Measurements from ENCODE around the gene FBXL22. TPM values are rescaled to one million over a fixed set of nuclear protein-coding genes. Genes with fewer than 3 reads are reported as not detected.

Gene FBXL22
- total RNA-seq, 1 experiment from 2014 or later, result 0.71 TPM

- peak overlapping the region; percentile 9 for H3K27ac Mint-ChIP-seq (ENCODE audit: unreplicated experiment)
- BruUV-seq (replicated peaks), result no TSS peak
- no peak overlapping the region for H3K4me3 Mint-ChIP-seq (ENCODE audit: low read depth, unreplicated experiment)
- no peaks in the 10 kb centered on the region for H3K4me1 Mint-ChIP-seq (ENCODE audit: low read depth, unreplicated experiment)
- no peaks in the 10 kb centered on the region for H3K9me3 Mint-ChIP-seq (ENCODE audit: low read depth, unreplicated experiment)
- peaks cover 38% of the 10 kb centered on the region for H3K36me3 Mint-ChIP-seq (ENCODE audit: insufficient read depth, unreplicated experiment)
- intact Hi-C loops (cut with micrococcal nuclease; ENCODE audit: unreplicated experiment), result no loop called here
- no peaks in the 10 kb centered on the region for H3K27me3 Mint-ChIP-seq (ENCODE audit: unreplicated experiment)
- CTCF ChIA-PET, result no interaction called here
- DNase-seq, result no peak
- TF ChIP-seq CTCF (IDR thresholded peaks at IDR 0.05; ENCODE audit: unreplicated experiment), result no peak
These were observed 23.7 kb upstream of the FBXL22 start for GRCh38 chr15:63573533-63573932.

GRCh38 chr15:63575312-63575711, 21.9 kb upstream of the FBXL22 start:
- no peak for TF ChIP-seq CTCF (IDR thresholded peaks at IDR 0.05; ENCODE audit: unreplicated experiment)
- Mint-ChIP-seq H3K4me3 (ENCODE audit: low read depth, unreplicated experiment) (no peak overlapping the region), H3K9me3 (ENCODE audit: low read depth, unreplicated experiment) (no peaks in the 10 kb centered on the region), H3K36me3 (ENCODE audit: insufficient read depth, unreplicated experiment) (peaks cover 38% of the 10 kb centered on the region), H3K27ac (ENCODE audit: unreplicated experiment) (no peak overlapping the region), H3K4me1 (ENCODE audit: low read depth, unreplicated experiment) (no peaks in the 10 kb centered on the region), H3K27me3 (ENCODE audit: unreplicated experiment) (no peaks in the 10 kb centered on the region)
- no TSS peak for BruUV-seq (replicated peaks)
- CTCF ChIA-PET, result no interaction called here
- no peak for DNase-seq
- intact Hi-C loops (cut with micrococcal nuclease; ENCODE audit: unreplicated experiment), result no loop called here

- CTCF ChIA-PET, result no interaction called here
- Mint-ChIP-seq H3K9me3 (ENCODE audit: low read depth, unreplicated experiment) (no peaks in the 10 kb centered on the region), H3K4me1 (ENCODE audit: low read depth, unreplicated experiment) (no peaks in the 10 kb centered on the region), H3K36me3 (ENCODE audit: insufficient read depth, unreplicated experiment) (peaks cover 43% of the 10 kb centered on the region), H3K4me3 (ENCODE audit: low read depth, unreplicated experiment) (no peak overlapping the region), H3K27me3 (ENCODE audit: unreplicated experiment) (no peaks in the 10 kb centered on the region), H3K27ac (ENCODE audit: unreplicated experiment) (no peak overlapping the region)
- TF ChIP-seq CTCF (IDR thresholded peaks at IDR 0.05; ENCODE audit: unreplicated experiment), result no peak
- intact Hi-C loops (cut with micrococcal nuclease; ENCODE audit: unreplicated experiment), result no loop called here
- no TSS peak for BruUV-seq (replicated peaks)
- no peak for DNase-seq
These were observed 20.7 kb upstream of the FBXL22 start for GRCh38 chr15:63576441-63576840.

GRCh38 chr15:63582179-63582578, 15.0 kb upstream of the FBXL22 start:
- peak overlapping the region; percentile 8 for H3K27ac Mint-ChIP-seq (ENCODE audit: unreplicated experiment)
- peaks cover 41% of the 10 kb centered on the region for H3K36me3 Mint-ChIP-seq (ENCODE audit: insufficient read depth, unreplicated experiment)

More at GRCh38 chr15:63582179-63582578, 15.0 kb upstream of the FBXL22 start:
- CTCF ChIA-PET, result no interaction called here
- H3K9me3 Mint-ChIP-seq (ENCODE audit: low read depth, unreplicated experiment), result peaks cover 2% of the 10 kb centered on the region
- H3K27me3 Mint-ChIP-seq (ENCODE audit: unreplicated experiment), result no peaks in the 10 kb centered on the region
- BruUV-seq (replicated peaks), result no TSS peak
- TF ChIP-seq CTCF (IDR thresholded peaks at IDR 0.05; ENCODE audit: unreplicated experiment), result no peak
- DNase-seq, result no peak
- peaks cover 10% of the 10 kb centered on the region for H3K4me1 Mint-ChIP-seq (ENCODE audit: low read depth, unreplicated experiment)
- no peak overlapping the region for H3K4me3 Mint-ChIP-seq (ENCODE audit: low read depth, unreplicated experiment)
- intact Hi-C loops (cut with micrococcal nuclease; ENCODE audit: unreplicated experiment), result no loop called here

All from Calu3 (cell line).